ENCODE measurements around the gene KLF14.

The KLF14 gene

GRCh38 chr7:130741331-130741995 lies 7.5 kb upstream of the KLF14 start:
- Histone ChIP-seq H3K9me2 (replicated peaks; ENCODE audit: low read depth, low read length) (no peaks in the 10 kb centered on the region), H3K9ac (ENCODE audit: low read depth, low read length, poor library complexity, severe bottlenecking) (no peak overlapping the region), H2AFZ (ENCODE audit: low read length) (no peak overlapping the region), H3K4me2 (ENCODE audit: low read depth, low read length, poor library complexity, severe bottlenecking) (no peak overlapping the region), H3K79me2 (ENCODE audit: insufficient read depth, low read length) (no peaks in the 10 kb centered on the region), H4K20me1 (ENCODE audit: insufficient read depth, low read length, poor library complexity, severe bottlenecking) (no peaks in the 10 kb centered on the region), H3K27me3 (ENCODE audit: insufficient read depth, low read length, poor library complexity, severe bottlenecking) (peaks cover 47% of the 10 kb centered on the region), H3K36me3 (ENCODE audit: insufficient read depth, low read length) (no peaks in the 10 kb centered on the region), H3K4me1 (ENCODE audit: insufficient read depth, low read length, poor library complexity, severe bottlenecking) (no peaks in the 10 kb centered on the region), H3K4me3 (ENCODE audit: low read length, poor library complexity, severe bottlenecking) (no peak overlapping the region), H3F3A (ENCODE audit: low read depth) (no peaks in the 10 kb centered on the region), H3K9me3 (ENCODE audit: insufficient read depth, low read depth, low read length) (no peaks in the 10 kb centered on the region)
- TF ChIP-seq EZH2phosphoT487 (IDR thresholded peaks at IDR 0.05; ENCODE audit: borderline replicate concordance) = no peak
- TF ChIP-seq, protein P1, sequence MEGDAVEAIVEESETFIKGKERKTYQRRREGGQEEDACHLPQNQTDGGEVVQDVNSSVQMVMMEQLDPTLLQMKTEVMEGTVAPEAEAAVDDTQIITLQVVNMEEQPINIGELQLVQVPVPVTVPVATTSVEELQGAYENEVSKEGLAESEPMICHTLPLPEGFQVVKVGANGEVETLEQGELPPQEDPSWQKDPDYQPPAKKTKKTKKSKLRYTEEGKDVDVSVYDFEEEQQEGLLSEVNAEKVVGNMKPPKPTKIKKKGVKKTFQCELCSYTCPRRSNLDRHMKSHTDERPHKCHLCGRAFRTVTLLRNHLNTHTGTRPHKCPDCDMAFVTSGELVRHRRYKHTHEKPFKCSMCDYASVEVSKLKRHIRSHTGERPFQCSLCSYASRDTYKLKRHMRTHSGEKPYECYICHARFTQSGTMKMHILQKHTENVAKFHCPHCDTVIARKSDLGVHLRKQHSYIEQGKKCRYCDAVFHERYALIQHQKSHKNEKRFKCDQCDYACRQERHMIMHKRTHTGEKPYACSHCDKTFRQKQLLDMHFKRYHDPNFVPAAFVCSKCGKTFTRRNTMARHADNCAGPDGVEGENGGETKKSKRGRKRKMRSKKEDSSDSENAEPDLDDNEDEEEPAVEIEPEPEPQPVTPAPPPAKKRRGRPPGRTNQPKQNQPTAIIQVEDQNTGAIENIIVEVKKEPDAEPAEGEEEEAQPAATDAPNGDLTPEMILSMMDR (conservative IDR thresholded peaks at IDR 0.05; ENCODE audit: low read length) = no peak

GRCh38 chr7:130740606-130741005 lies 6.6 kb upstream of the KLF14 start:
- Histone ChIP-seq H3K36me3 (ENCODE audit: insufficient read depth, low read length) (no peaks in the 10 kb centered on the region), H3F3A (ENCODE audit: low read depth) (no peaks in the 10 kb centered on the region), H3K9me2 (replicated peaks; ENCODE audit: low read depth, low read length) (no peaks in the 10 kb centered on the region), H2AFZ (ENCODE audit: low read length) (no peak overlapping the region), H3K79me2 (ENCODE audit: insufficient read depth, low read length) (no peaks in the 10 kb centered on the region), H3K4me3 (ENCODE audit: low read length, poor library complexity, severe bottlenecking) (no peak overlapping the region), H3K4me1 (ENCODE audit: insufficient read depth, low read length, poor library complexity, severe bottlenecking) (no peaks in the 10 kb centered on the region), H4K20me1 (ENCODE audit: insufficient read depth, low read length, poor library complexity, severe bottlenecking) (no peaks in the 10 kb centered on the region), H3K9ac (ENCODE audit: low read depth, low read length, poor library complexity, severe bottlenecking) (no peak overlapping the region), H3K4me2 (ENCODE audit: low read depth, low read length, poor library complexity, severe bottlenecking) (no peak overlapping the region), H3K27me3 (ENCODE audit: insufficient read depth, low read length, poor library complexity, severe bottlenecking) (peaks cover 44% of the 10 kb centered on the region), H3K9me3 (ENCODE audit: insufficient read depth, low read depth, low read length) (no peaks in the 10 kb centered on the region)
- TF ChIP-seq, protein P1 (conservative IDR thresholded peaks at IDR 0.05; ENCODE audit: low read length) = no peak
- TF ChIP-seq EZH2phosphoT487 (IDR thresholded peaks at IDR 0.05; ENCODE audit: borderline replicate concordance) = no peak

DNA sequence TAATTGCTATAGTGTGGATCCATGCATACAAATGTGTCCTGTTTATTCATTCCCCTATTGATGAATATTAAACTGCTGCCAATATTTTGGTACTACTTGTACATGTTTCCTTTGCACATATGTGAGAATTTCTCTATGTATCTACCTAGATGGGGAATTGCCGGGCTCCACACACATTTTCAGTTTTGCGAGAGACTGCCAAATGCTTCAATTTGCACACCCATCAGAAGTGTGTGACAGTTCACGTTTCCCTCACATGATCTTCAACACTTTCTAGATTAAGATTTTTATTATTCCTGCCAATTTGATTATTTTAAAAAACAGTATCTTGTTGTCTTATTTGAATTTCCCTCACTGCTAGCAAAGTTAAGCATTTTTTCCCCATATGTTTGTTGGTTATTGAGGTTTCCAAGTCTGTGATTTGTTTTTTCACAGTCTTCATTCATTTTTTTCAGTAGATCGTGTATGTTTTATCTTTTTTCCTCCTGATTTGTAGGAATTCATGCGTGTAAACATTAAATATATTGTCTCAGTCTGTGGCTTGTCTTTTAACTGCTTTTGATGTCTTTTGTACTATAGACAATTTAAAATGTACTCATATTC lies 2.4 kb upstream of the KLF14 start:
- Histone ChIP-seq H3K27me3 (ENCODE audit: insufficient read depth, low read length, poor library complexity, severe bottlenecking) (peaks cover 30% of the 10 kb centered on the region), H3K9ac (ENCODE audit: low read depth, low read length, poor library complexity, severe bottlenecking) (no peak overlapping the region), H3K36me3 (ENCODE audit: insufficient read depth, low read length) (no peaks in the 10 kb centered on the region), H3K9me3 (ENCODE audit: insufficient read depth, low read depth, low read length) (no peaks in the 10 kb centered on the region), H3K4me2 (ENCODE audit: low read depth, low read length, poor library complexity, severe bottlenecking) (no peak overlapping the region), H2AFZ (ENCODE audit: low read length) (no peak overlapping the region), H3K9me2 (replicated peaks; ENCODE audit: low read depth, low read length) (no peaks in the 10 kb centered on the region), H3K4me1 (ENCODE audit: insufficient read depth, low read length, poor library complexity, severe bottlenecking) (no peaks in the 10 kb centered on the region), H3K79me2 (ENCODE audit: insufficient read depth, low read length) (no peaks in the 10 kb centered on the region), H4K20me1 (ENCODE audit: insufficient read depth, low read length, poor library complexity, severe bottlenecking) (no peaks in the 10 kb centered on the region), H3K4me3 (ENCODE audit: low read length, poor library complexity, severe bottlenecking) (no peak overlapping the region), H3F3A (ENCODE audit: low read depth) (no peaks in the 10 kb centered on the region)
- no peak for TF ChIP-seq EZH2phosphoT487 (IDR thresholded peaks at IDR 0.05; ENCODE audit: borderline replicate concordance)
- TF ChIP-seq, protein P1 (conservative IDR thresholded peaks at IDR 0.05; ENCODE audit: low read length) = no peak

Measured in Loucy (cell line).